Measurements from ENCODE around the gene CCDC124. TPM values are rescaled to one million over a fixed set of nuclear protein-coding genes. Genes with fewer than 3 reads are reported as not detected.

The CCDC124 gene, protein sequence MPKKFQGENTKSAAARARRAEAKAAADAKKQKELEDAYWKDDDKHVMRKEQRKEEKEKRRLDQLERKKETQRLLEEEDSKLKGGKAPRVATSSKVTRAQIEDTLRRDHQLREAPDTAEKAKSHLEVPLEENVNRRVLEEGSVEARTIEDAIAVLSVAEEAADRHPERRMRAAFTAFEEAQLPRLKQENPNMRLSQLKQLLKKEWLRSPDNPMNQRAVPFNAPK
- total RNA-seq (2013) = 15.5 TPM
- polyA plus RNA-seq (10 to 100 TPM; 29.7 to 66.3 (median 29.7) TPM), polyA minus RNA-seq (11.4 and 19.9 TPM in 2 replicates), total RNA-seq (0.81 to 8.6 (median 7.5) reads per million in 11 experiments)

DNA sequence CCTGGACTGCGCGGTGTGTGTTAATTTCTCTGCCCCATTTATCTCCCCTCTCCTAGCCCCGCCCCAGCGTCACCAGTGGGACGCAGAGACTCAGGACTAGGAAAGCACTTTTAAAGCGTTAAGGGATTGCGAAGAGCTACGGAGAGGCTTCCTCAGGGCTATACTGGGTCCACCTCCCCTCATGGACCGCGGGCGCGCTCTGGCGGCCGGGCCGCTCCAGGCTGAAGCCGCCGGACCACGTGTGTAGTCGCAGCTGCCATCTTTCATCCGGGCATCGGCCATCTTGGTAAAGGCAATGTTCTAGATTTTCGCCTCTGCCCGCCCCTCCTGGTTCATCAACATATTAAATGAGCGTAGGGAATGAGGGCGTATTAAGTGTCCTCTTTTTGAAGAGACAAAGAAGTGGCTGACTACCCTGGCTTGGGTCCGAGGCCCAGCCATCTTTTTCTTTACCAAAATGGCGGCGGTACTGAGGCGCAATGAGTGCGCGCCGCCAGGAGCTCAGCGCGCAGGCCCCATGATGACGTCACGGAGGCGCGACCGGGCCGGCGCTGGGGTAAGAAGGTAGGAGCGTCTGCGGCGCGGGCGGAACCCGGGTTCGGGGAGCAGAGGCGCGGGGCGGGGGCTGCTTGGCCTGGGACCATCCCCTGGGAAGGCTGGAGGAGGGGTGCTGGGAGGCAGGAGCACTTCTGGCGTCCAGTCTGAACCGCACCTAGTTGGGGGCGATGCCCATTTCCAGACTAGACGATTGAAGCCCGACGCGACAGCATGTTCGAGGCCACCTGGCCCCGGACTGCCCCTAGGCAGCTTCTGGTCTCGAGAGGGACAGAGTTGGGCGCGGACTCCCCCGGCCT, at the start of gene CCDC124:
TSS of gene CCDC124 (plus strand) at position 531 of the 854 bp plus-strand sequence. CDS start 3,406 bp downstream, outside the sequence.
- peak within 1 kb of the TSS; percentile 92 to 99 (median 97) for H3K27ac Mint-ChIP-seq
- peaks cover 8 to 11% (median 10%) of the 10 kb centered on the region in 3 donors for H3K27me3 Mint-ChIP-seq (ENCODE audit: low read depth in 3 of 3)
- peaks cover 20% of the 10 kb centered on the region for H3K4me1 Mint-ChIP-seq
- Histone ChIP-seq H2AFZ (ENCODE audit: insufficient read depth, low read depth, low read length, poor library complexity, severe bottlenecking) (peak within 1 kb of the TSS; percentile 83), H3K9me3 (replicated peaks in 1 of 2; ENCODE audit: control insufficient read depth in 1 of 2, insufficient read depth in 1 of 2, low read length in 2 of 2) (no peaks in the 10 kb centered on the region), H3K4me3 (replicated peaks in 1 of 3; ENCODE audit: low read depth in 2 of 3, low read length in 3 of 3) (peak within 1 kb of the TSS; percentile 49 to 78 (median 72)), H3K27me3 (ENCODE audit: control insufficient read depth in 2 of 2, insufficient read depth in 2 of 2, low read length in 2 of 2) (peaks cover 0 to 6% of the 10 kb centered on the region in 2 donors), H4K20me1 (ENCODE audit: insufficient read depth, low read length) (no peaks in the 10 kb centered on the region), H3K79me2 (ENCODE audit: insufficient read depth, low read length) (peaks cover 9% of the 10 kb centered on the region), H3K9ac (ENCODE audit: insufficient read depth, low read length, poor library complexity, severe bottlenecking) (peak within 1 kb of the TSS; percentile 77), H3K4me2 (replicated peaks; ENCODE audit: extremely low read depth, low read length, poor library complexity, severe bottlenecking) (peak within 1 kb of the TSS; percentile 90), H3K27ac (ENCODE audit: low read depth in 1 of 2, low read length in 2 of 2) (peak within 1 kb of the TSS; percentile 57 to 96), H3K36me3 (replicated peaks in 1 of 2; ENCODE audit: control insufficient read depth in 1 of 2, insufficient read depth in 2 of 2, low read length in 2 of 2) (peaks cover 2 to 7% of the 10 kb centered on the region in 2 donors), H3K4me1 (ENCODE audit: control insufficient read depth in 1 of 2, insufficient read depth in 2 of 2, low read length in 2 of 2) (peaks cover 15 to 21% of the 10 kb centered on the region in 2 donors)
- DNase-seq = peak; percentile 91 to 93 (median 92)
- intact Hi-C loops (cut with micrococcal nuclease) = loop anchor here (1.0 to 2.0 kb wide), 3 partner anchors 73 to 77 kb away; partner anchors contain the start of gene RPL18A (in 2 of the 2)
- peaks cover 11 to 20% of the 10 kb centered on the region in 2 donors for H3K36me3 Mint-ChIP-seq
- WGBS (ENCODE audit: insufficient coverage) = 0% methylated on average over 56 of the region's 64 CpGs
- H3K9me3 Mint-ChIP-seq = peaks cover 0 to 2% (median 0%) of the 10 kb centered on the region in 7 donors
- peak within 1 kb of the TSS; percentile 82 to 95 for H3K4me3 Mint-ChIP-seq
- TF ChIP-seq, protein P1, sequence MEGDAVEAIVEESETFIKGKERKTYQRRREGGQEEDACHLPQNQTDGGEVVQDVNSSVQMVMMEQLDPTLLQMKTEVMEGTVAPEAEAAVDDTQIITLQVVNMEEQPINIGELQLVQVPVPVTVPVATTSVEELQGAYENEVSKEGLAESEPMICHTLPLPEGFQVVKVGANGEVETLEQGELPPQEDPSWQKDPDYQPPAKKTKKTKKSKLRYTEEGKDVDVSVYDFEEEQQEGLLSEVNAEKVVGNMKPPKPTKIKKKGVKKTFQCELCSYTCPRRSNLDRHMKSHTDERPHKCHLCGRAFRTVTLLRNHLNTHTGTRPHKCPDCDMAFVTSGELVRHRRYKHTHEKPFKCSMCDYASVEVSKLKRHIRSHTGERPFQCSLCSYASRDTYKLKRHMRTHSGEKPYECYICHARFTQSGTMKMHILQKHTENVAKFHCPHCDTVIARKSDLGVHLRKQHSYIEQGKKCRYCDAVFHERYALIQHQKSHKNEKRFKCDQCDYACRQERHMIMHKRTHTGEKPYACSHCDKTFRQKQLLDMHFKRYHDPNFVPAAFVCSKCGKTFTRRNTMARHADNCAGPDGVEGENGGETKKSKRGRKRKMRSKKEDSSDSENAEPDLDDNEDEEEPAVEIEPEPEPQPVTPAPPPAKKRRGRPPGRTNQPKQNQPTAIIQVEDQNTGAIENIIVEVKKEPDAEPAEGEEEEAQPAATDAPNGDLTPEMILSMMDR (IDR thresholded peaks at IDR 0.05) = peak; percentile 82

All from CD14-positive monocyte (primary cell).